GM19240 (cell line): ENCODE results near the gene CD74.

ENCODE experiments used
- DNase-seq: peaks from one replicate; pipeline ENCODE4 v3.0.0; 2011; ENCODE audit warnings: low spot score; ENCODE audit not compliant: insufficient read length

CD74 gene

DNA sequence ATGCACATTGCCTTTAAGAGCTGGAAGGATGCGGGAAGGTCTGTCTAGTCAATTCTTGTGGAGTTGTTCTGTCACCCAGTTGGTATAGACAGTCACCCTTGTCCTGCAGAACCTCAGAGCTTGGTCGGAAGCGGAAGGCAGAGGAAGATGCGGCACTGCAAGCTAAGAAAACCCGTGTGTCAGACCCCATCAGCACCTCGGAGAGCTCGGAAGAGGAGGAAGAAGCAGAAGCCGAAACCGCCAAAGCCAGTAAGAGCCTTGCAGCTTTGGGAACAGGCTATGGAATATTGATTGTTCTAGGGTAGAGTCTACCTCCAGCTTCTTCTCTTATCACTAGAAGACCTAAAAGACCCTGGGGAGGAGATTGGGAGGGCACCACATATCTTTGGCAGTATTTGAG is 48.7 kb downstream of the CD74 start:
- DNase-seq: no peak

DNA sequence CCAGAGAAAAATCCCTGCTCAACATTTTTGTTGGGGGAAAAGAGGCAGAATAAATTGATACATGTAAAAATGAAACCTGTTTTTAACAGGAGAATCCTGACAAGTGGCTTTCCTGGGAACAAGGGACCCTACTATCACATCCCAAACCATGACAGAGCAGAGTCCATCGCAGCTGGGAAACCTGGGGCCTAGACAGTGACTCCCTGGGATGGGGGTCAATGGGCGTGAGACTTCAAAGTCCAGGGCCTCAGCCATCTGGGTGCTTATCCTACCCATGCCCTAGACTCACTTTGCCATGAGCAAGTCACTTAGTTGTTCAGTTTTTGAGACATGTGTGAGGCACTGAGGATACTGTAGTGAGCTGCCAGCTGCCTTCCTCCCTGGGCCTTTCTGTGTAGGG is 49.5 kb downstream of the CD74 start:
- no peak for DNase-seq

DNA sequence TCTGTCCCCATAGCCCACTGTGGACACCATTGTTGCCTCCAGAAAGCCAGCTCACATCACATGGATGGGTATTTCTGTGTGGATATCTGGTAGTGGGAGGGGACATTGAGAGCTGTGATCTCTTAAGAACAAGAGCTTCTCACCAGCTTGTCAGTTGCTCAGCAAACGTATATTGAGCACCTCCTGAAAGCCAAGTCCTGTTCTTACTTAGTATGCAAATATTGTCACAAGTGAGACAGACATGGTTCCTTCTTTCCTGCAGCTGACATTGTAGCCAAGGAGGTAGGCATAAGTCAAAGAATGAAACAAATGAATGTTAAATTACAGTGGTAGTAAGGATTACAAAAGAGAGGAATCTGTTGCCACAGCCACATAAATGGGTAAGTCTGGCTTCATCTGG is 51.4 kb downstream of the CD74 start:
- peak; percentile 33 for DNase-seq

DNA sequence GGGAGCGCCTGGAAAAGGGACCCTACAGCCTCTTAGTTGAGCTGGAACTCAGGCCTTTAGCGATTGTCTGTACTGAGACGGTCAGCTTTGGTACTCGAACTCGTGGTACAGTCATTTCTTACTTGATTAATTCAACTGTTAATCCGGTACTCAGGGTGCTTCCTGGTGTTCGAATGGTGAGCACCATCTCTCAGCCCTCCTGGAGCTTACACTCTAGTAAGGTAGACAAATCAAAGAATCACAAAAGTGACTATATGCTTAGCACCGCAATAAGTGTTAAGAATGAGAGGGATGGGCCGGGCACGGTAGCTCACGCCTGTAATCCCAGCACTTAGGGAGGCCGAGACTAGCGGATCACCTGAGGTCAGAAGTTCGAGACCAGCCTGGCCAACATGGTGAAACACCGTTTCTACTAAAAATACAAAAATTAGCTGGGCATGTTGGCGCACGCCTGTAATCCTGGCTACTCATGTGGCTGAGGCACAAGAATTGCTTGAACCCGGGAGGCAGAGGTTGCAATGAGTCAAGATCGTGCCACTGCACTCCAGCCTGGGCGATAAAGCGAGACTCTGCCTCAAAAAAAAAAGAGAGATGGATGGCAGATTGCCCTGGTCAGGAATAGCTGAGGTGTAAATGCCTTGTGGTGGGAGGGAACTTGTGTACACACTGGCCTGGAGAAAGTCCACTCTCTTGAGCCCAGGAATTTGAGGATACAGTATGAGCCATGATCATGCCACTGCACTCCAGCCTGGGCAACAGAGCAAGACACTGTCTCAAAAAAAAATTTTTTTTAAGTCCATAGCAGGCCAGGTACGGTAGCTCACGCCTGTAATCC is 54.2 kb downstream of the CD74 start:
- no peak for DNase-seq

DNA sequence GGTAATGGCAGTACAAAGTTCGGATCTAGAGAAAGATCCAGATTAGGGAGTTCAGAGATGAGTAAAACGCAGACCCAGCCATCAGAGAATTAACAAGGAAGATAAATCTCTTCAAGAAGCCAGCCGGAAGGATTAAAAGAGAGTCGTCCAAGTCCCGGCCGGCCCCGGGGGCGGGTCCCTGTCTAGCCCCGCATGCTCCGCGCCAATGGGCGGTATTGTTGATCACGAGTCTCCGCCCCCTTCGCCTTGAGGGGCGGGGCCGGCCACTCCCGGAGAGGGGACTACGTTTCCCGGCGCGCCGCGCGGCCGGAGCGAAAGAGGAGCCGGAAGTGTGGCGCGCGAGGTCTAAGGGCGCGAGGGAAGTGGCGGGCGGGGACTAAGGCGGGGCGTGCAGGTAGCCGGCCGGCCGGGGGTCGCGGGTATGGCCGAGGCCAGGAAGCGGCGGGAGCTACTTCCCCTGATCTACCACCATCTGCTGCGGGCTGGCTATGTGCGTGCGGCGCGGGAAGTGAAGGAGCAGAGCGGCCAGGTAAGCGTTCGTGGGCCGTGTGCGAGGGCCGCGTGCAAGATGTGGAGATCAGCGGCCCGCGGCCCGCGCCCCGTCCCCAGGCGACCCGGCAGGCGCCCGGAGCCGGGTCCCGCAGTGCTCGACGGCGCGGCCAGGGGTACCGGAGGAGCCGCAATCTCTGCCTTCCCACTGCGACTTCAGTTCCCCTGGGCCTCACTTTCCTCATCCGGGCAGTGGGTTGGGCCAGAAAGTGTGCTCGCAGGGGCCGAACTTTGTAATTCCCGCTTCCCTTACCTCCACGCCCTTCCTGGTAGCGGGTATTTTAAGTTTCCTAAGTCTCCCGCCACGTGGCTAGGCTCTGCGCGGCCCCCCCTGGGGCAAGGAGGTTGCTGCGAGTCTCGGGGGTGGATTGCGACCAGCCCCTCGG is 55.1 kb downstream of the CD74 start, which contains the start of gene TCOF1:
TSS of gene TCOF1 (plus strand) at position 372 of the 935 bp plus-strand sequence. CDS start at position 422, 50 bp downstream.
- DNase-seq: peak; percentile 81

DNA sequence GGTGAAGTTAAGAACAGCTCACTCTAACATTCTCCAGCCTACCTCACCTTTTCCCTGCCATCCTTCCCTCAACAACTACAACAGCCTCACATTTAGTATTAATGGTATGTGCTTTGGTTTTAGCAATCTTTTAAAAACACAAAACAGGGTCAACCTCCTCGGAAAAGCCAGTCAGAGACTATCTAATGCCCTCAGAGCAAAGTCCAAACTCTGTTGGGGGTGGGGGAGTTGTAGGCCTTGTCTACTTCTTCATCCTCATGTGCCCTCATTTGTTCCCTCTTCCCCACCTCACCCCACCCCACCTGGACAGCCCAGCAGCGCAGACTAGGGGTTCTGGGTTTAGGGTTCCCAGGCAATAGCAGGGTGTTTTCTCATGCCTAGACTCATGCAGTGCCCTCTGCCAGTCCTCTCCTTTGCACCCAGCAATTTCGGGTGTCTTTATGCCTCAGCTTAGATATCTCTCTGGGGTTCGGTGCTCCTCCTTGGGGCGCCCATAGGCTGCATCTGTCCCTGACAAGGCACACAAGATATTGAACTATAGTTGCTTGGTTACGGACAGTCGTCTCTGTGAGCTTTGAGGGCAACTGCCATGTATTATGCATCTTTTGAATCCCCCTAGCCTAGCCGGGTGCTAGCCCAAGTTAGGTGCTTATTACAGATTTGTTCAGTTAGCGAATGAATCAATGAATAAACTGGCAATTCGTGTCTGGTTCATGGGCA is 56.0 kb downstream of the CD74 start:
- no peak for DNase-seq

DNA sequence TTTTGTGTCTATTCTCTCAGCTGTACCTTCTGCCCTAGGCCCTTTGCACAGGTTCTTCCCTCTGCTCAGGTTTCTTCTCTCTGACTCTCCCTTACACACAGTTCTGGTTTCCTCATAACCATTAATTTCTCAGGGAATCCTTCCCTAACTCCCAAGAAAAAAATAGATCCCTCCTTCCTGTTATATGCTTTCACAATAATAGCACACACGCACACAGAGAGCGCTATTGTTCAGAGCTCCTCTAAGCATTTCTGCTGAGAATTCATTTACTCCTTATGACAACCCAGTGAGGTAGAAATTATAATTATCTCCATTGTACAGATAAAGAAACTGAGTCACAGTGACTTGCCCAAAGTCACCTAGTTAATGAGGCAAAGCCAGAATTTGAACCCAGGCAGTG is 56.9 kb downstream of the CD74 start:
- DNase-seq: no peak

DNA sequence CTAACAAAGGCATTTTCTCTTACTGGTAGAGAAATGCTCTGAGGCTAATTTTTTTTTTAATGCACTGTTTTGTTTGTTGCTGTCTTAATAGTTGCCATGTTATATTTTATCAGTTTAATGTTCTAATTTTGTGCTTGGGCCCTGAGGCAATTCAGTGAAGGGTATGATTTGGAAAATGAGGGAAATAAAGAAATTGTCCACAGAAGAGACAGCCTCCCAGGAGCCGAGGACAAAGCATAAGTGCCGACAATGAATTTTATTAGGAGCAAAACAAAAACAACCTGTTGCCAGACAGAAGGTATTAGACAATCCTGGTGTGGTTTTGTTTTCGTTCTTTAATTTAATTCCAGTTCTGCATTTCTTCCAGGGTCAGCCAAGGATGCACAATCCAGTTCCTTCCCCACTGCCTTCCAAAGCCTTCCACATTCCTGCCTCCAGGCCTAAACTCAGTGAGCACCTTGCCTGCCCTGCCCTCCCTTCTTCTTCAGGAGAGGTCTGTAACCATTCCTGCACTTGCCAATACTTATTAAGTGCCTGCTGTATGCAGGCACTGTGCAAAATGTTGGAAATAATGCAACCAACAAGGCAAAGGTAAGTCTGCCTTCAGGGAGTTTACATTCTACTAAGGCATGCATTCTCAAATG is 59.6 kb downstream of the CD74 start:
- DNase-seq: no peak

DNA sequence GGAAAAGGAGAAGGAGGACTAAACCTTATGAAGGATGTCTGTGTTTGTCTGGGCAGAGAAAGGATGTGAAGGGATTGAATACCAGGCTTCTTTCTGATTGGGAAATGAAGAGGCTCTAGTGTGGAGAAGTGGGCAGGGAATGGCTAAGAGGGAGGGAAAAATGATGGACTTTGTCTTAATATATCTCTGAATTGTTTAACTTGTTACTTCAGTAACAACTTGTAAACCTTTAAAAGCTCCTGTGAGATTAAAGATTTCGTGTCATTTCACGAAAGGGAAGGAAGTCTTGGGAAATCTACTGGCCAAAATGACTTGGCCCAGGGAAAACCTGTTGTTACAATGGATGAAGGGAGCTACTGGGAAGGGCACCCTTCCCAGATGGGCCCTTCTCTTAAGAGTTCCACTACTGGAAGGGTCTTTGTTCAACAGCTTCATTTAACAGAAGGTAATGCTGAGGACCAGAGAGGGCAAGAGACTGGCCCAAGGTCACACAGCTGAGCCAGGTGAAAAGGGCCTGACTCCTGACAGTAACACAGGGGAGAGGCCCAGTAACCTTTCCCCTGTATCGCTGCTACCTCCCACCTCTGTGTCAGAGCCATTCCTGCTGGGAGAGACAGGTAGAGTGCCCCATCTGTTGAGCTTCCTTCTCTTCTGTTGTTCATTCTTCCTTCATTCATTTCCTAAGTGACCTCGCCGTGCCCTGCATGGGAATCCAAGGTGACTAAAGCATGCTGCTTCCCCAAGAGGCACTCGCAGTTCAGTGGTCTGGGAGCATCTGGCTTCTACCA is 60.3 kb downstream of the CD74 start:
- no peak for DNase-seq
